HG02759 (cell line): Measurements from ENCODE around the gene EYA2.

Experiments
- ATAC-seq: cut with Tn5 transposase; IDR thresholded peaks from one replicate; pipeline ENCODE4 v1.9.1; 2021; ENCODE audit warnings: mild to moderate bottlenecking, moderate library complexity; ENCODE audit not compliant: unreplicated experiment

The EYA2 gene

GRCh38 chr20:47216819-47217410 lies 322.3 kb downstream of the EYA2 start:
- no peak for ATAC-seq

DNA sequence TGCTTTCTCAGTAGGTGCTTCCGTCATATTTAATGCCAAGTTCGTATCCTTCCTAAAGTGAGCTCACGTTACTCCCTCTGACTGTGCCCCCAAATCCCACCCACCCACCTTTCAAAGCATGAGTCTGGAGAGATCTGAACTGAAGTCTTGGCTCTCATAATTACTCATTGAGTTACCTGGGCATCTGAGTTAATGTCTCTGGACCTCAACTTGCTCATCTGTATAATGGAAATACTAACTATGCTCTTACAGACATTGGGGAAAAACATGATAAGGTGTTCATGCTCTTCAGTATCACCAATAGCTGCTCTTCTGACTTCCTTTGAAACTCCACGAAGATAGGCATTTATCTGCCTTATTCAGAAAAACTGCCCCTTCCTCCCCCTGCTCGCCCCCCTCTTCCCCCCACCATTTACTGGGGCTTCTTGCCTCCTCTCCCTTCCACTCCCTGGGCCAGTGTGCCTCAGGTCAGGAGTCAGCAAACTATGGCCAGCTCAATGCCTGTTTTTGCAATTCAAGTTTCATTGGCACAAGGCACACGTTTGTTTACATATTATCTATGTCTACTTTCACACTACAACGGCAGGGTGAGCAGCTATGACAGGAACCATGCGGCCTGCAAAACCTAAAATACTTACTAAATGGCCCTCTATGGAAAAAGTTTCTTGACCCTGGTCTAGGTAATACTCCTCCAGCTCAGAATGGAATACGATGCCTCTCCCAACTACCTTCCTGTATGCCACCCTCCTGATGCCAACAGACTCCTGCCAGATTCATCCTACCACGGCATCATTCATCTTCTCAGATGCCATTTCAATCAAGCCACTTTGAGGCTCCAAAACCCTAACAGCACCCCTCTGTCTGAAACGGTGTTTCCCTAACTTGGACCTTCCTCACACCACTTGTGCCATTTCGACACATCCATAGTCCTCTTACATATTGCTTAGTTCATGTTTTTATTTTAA lies 323.1 kb downstream of the EYA2 start:
- ATAC-seq, result no peak

GRCh38 chr20:47220161-47220582 lies 325.5 kb downstream of the EYA2 start:
- ATAC-seq, result no peak

- no peak for ATAC-seq
These were observed 326.5 kb downstream of the EYA2 start for GRCh38 chr20:47221036-47221625.

DNA sequence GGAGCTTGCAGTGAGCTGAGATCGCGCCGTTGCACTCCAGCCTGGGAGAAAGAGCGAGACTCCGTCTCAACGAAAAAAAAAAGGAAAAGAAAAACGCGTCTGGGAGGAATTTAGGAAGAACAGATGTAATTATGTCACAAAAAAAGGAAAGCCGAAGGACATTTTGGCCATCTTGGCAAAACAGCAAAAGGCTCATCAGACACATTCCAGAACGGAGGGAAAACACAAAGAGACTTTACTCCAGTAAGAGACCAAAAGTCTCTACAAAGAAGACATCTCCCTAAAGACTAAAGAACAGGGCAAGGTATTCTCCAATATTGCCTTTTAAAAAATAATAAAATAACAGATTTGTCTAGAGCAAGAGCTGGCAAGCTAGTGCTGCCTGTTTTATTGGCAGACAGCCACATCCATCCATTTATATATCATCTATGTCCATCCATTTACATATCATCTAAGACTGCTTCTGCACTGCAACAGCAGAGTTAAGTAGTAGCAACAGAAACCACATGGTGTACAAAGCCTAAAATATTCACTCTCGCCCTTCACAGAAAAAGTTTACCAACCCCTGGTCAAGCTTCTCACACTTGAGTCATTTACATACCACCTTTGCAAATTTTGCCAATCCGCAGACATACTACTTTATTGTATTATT lies 328.0 kb downstream of the EYA2 start:
- ATAC-seq, result no peak

GRCh38 chr20:47223896-47224295 lies 329.3 kb downstream of the EYA2 start:
- ATAC-seq, result no peak

DNA sequence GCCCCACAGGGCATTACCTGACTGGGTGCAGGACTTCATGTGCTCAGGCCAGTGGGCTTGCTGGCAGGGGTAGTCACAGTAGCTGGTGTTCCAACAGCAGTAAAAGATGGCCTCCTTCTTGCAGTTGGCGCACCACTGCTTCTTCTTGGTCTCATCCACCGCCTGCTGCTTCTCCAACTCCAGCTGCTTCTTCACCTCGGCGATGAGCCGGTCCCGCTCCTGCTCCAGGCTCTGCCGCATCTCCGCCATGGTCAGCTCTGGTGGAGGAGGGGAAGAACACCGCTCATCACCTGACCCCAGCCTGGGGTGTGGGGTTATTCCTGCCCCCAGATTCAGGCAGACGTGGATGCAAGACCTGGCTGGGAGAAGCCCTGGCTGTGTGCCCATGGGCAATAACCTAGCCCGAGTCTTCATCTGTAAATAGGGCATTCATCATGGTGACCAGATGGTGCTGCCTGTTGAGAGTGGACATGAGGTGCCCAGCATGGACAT lies 329.7 kb downstream of the EYA2 start:
- no peak for ATAC-seq

DNA sequence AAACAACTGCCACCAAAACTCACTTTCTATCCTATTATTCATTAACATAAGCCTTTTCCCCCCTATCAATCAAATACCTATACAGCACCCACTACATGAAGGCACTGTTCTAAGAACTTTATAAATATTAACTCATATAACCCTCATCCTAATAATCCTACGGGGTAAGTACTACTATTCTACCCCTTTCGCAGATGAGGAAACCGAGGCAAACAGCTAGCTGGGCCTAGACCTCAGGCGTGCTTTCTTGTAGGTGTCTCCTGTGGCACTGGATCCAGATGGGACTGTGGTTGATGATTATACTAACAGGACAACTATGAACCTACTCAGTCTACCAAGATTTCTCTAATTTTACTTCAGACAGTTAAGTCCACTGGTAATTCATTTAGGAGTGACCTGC lies 330.2 kb downstream of the EYA2 start:
- no peak for ATAC-seq

DNA sequence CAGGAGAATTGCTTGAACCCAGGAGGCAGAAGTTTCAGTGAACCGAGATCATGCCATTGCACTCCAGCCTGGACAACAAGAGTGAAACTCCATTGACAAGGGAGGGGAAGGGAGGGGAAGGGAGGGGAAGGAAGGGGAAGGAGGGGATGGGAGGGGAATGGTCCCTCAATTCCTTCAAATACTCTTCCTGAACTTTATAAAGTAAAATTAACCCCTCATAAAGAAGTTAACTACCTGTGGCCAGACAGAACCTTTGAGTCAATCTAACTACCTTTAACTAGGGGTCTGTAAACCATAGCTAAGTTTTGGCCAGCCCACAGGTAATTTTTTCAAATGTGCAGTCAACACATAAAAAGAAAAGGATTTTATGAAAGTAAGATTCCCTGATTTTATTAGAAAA lies 330.8 kb downstream of the EYA2 start:
- ATAC-seq, result no peak

- ATAC-seq, result no peak
These were observed 332.5 kb downstream of the EYA2 start for GRCh38 chr20:47227119-47227518.

DNA sequence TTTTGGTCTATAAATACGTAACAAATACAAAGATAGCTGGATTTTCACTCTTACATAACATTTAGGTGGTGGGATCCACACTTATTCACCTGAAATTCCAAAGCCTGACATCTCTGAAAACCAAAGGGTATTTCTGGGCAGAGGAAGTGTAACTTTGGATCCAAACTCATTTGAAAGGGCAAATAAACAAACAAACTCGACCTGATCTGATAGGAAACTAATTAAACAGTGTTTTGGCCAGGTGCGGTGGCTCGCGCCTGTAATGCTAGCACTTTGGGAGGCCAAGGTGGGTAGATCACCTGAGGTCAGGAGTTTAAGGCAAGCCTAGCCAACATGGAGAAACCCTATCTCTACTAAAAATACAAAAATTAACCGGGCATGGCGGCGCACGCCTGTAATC lies 332.9 kb downstream of the EYA2 start:
- no peak for ATAC-seq

DNA sequence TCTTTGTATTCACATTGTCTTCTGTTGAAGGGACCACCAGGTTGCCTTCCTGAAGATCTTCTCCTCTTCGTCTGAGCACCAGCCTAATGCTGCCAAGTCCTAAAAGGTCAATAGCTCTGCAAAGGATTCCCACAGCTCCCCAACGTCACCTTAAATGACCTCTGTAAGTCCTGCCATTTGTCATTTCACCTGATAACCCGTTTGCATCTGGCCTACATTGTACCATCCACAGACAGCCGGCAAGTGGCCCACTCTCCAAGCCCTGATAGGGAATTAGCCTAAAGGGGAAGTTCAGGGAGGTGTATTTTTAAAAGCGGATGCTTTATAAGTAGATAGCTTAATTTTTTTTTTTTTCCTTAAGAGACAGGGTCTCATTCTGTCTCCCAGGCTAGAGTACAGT lies 334.0 kb downstream of the EYA2 start:
- no peak for ATAC-seq

DNA sequence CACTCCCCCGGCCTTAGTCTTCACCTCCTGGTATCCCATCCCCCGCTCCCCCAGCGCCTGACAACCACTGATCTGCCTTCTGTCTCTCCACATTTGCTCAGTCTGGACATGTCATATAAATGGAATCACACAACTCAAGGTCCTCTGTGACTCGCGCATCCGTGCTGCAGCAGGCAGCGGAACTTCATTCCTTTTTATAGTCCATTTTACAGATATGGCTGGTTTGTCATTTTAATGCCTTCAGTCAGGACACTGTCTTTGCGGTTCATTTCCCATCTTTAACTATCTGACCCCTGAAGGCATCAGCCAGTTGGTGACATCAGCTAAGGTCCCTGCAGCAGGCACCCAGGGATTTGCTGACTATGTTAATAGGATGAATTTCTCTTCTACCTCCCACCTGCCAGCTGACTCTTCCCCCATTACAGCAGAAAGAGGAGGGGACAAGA lies 336.2 kb downstream of the EYA2 start:
- ATAC-seq, result no peak

GRCh38 chr20:47231382-47232039 lies 336.9 kb downstream of the EYA2 start:
- ATAC-seq, result no peak

- ATAC-seq, result no peak
These were observed 337.9 kb downstream of the EYA2 start for GRCh38 chr20:47232518-47232917.

DNA sequence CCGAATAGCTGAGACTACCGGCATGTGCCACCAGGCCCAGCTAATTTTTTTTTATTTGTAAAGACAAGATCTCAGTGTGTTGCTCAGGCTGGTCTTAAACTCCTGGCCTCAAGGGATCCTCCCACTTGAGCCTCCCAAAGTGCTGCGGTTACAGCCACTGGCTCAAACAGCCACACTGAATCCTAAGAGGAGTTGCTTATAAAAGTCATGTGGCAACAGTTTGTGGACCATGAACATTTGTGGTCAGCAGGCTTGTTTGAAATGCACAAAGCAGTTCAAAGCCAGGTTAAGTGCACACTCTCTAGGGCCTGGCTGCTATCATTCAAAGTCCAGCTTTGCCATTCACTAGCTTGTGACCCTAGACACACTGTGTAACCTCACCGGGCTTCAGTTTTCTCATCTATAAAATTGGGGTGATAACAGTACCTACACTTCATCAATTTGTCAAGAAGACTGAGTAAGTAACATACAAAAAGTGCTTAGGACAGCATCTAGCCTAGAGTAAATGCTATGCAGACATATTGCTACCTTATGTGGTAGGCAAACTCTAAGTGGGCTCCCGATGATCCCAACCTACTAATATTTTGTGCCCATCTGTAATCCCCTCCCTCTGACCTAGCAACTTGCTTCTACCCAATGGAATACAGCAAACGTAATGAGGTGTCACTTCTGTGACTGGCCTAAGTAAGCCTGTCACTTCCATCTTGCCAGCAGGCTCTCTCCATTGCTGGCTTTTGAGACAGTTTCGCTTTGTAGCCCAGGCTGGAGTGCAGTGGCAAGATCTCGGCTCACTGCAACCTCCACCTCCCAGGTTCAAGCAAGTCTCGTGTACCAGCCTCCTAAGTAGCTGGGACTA lies 338.9 kb downstream of the EYA2 start:
- no peak for ATAC-seq

- ATAC-seq, result no peak
These were observed 340.5 kb downstream of the EYA2 start for GRCh38 chr20:47235111-47235510.

DNA sequence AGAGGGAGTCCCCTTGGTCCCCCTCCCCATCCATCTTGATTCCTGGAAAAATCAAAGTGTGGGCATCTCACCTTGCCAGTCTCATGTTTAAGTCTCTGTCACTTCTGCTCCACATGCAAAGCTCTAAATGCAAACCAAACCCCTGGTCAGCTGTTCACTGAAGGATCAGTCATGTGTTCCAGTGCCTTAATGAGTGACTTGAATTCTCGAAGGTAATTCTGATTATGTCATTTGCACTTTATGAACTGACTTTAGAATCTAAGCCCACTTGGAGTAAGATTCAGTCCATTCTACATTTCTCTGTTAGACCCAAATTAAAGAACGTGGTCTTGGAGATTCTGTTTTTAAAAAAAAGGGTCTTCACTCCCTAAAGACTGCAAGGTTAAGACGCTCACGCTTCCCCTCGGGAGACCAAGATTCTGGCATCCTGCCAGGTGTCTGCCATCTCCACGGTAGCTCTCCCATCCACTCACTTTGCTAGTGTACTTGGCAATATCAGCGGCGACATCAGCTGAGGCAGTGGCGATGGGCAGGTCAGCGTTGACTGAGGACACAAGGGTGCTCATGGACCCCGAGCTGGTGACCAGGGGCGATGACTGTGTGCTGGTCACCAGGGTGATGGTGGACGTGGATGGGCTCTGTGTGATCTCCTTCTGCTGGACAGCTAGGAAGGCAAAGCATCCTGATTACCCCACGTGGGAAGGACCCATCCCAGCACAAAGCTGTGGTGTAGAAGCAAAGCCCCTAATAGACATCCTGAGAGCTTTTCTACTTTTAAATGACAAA lies 341.4 kb downstream of the EYA2 start:
- ATAC-seq, result no peak

GRCh38 chr20:47236639-47236900 lies 341.9 kb downstream of the EYA2 start:
- no peak for ATAC-seq
